GM13977 (cell line): Measurements from ENCODE around the gene PRDX2.

ENCODE experiments used
- DNase-seq: peaks from one replicate; pipeline ENCODE4 v3.0.0; 2012; ENCODE audit warnings: low spot score
- in situ Hi-C: fragments of 300-500 bp; cut with MboI; formaldehyde crosslinking; loops from one replicate; pipeline ENCODE4 v1.12.0; 2022; ENCODE audit warnings: low sequenced_read_pairs, low pct_unique_long_range_greater_than_20kb, mixed read lengths, inconsistent platforms; ENCODE audit not compliant: unreplicated experiment
- TF ChIP-seq, protein P1 (sequence below): IDR thresholded peaks from 2 replicates; pipeline ENCODE4 v1.5.1; 2012; ENCODE audit warnings: mild to moderate bottlenecking, control low read depth; ENCODE audit not compliant: insufficient read depth; ENCODE audit errors: extremely low read depth, missing control alignments

PRDX2 gene

DNA sequence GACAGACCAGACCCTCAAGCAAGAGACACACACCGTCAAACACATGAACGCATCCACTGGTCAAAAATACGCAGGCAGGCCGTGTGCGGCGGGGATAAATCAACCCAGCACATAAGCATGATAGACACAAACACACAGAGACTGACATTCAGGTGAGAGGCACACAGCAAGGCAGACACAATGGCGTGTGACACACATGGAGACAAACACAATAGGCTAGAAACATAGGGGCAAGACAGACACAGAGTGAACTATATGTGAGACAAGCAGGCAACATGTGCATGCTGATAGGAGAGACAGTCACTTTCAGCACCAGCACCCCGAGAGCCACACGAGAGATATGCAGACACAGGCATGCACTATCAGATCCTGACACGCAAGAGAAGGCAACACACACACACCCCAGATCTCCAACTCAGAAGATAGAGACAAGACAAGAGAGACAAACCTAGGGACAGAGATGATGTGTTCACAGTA lies 17.2 kb downstream of the PRDX2 start:
- TF ChIP-seq, protein P1, sequence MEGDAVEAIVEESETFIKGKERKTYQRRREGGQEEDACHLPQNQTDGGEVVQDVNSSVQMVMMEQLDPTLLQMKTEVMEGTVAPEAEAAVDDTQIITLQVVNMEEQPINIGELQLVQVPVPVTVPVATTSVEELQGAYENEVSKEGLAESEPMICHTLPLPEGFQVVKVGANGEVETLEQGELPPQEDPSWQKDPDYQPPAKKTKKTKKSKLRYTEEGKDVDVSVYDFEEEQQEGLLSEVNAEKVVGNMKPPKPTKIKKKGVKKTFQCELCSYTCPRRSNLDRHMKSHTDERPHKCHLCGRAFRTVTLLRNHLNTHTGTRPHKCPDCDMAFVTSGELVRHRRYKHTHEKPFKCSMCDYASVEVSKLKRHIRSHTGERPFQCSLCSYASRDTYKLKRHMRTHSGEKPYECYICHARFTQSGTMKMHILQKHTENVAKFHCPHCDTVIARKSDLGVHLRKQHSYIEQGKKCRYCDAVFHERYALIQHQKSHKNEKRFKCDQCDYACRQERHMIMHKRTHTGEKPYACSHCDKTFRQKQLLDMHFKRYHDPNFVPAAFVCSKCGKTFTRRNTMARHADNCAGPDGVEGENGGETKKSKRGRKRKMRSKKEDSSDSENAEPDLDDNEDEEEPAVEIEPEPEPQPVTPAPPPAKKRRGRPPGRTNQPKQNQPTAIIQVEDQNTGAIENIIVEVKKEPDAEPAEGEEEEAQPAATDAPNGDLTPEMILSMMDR, result no peak
- no peak for DNase-seq
- in situ Hi-C loops, result no loop called here

DNA sequence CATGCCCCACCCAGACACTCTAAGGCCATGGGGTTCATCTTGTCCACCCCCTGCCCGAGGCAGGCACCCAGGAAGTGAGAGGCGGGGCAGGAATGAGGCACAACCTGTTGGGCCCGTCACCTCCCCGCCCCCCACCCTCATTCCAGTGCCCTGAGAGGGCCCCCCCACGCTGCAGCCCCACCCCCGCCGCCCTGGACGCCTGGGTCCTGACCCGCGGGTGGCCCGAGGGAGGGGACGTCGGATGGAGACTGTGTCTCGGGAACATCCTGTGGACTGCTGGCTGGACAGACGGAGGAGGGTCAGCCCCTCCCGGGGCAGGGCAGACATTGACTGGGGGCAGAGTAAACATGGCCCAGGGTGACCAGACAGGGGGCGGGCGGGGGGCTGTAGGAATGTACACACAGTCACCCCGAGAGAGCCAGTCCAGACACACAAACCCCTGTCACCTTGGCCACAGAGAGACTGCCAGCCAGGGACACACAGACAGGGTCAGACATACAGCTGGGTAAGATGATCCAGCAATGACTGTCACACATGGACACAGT lies 17.7 kb downstream of the PRDX2 start:
- TF ChIP-seq, protein P1, result no peak
- in situ Hi-C loops, result no loop called here
- DNase-seq, result no peak

DNA sequence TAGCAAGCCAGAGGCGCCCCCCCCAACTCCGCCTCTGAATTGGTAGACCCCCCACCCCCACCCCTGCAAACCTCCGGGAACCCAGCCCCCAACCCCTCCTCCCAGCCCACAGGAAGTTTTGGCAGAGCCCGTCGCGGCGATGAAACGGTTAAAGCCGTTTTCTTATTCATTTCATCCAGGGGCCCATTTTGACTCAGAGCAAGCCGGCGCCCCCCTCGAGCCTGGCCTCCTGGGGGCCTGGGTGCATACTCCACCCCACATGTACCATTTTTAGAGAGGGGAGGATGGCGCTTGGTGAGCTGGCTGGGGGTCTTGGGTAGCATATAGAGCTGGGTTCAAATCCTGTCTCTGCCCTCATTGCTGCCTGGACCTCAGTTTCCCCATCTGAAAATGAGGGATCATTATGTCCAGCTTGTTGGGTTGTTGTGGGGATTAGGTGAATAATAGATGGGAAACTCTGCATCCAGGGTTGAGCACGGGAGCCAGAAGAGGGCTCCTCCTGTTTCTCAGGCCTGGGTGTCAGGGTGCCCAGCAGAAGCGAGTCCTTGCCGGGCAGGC lies 18.2 kb downstream of the PRDX2 start:
- peak; percentile 73 for DNase-seq

DNA sequence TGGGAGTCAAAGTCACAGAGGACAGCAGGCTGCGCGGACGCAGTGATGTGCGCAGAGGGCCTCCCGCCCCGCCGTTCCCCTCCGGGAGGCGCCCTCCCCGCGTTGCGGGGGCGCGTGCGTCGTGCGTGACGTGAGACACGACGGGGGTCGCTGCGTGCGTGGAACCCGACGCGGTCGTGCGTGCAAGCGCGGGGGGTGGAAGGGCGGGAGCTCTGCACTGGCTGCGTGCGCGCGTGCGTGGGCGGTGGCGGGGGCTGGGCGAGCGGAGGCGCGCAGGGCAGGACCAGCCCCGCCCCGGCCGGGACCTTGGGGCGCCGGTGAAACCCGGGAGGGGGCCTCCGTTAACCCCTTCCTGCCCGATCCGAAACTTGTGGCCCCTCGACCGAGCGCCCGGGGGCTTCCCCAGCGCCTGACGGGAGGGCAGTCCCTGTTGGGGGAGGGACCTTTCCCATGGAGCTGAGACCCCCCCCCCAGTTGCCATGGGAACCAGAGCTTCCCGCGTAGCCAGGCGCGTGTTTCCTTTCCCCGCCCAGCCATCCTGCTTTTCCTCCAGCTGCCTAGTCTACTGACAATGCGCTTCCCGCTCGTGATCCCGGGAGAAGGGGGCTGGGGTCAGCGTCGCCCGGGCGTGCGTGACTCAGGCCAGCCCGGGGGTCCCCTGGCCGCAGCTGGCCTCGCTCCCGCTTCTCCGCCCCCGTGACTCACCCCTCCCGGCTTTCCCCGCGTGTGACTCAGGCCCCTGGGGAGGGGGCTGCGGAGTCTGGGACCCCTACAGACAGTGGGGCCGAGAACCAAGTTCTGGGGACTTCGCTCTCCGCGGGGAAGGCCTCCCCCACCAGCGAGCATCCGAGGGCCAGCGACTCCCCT lies 18.9 kb downstream of the PRDX2 start:
- TF ChIP-seq, protein P1, result peak; percentile 21
- in situ Hi-C loops, result no loop called here
- DNase-seq, result peak; percentile 86

More for the DNA sequence above, 18.2 kb downstream of the PRDX2 start:
- TF ChIP-seq, protein P1, result no peak
- in situ Hi-C loops, result no loop called here

DNA sequence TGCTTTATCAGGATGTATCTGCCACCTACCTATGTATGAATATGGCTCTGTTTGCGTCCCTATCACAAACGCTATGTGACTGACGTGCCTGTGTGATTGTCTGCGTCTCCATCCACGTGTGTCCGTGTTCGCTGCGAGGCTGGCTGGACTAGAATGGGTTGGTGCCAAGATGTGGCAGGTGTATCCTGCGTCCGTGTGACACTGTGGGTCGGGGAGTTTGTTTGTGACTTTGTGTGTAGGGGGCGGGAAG lies 19.5 kb downstream of the PRDX2 start:
- in situ Hi-C loops, result no loop called here
- no peak for DNase-seq
- TF ChIP-seq, protein P1, result no peak

DNA sequence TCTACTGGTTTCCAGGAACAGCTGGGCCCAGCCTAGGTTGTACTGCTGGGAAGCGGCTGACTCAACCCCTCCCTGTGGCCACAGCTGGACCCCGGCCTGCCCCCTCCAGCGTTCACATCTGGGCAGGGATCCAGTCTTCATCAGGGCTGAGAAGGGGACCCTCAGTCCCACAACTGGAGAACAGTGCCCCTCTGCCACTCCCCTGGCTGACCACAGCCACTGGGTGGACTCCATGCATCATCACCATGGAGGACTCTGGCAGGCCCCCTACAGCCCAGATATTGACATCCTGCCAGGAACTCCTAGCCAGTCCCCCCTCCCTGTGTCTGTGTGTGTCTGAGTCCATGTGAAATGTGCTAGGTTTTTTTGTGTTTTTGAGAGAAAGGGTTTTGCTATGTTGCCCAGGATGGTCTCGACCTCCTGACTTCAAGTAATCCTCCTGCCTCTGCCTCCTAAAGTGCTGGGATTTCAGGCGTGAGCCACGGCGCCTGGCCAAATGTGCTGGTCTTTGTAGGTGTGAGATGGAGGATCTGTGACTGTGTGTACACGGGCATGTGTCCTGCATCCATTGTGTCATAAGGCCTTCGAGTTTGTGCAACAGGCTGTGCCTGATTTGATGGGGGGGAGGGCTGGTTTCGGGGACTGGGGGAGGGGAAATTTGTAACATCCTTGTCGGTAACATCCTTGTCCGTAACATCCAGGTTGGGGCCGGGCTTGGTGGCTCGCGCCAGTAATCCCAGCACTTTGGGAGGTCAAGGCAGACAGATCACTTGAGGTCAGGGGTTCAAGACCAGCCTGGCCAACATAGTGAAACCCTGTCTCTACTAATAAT lies 22.2 kb downstream of the PRDX2 start:
- in situ Hi-C loops, result no loop called here
- TF ChIP-seq, protein P1, result peak; percentile 5
- no peak for DNase-seq
